Prostate gland (tissue), 2 donors: ENCODE results near the gene IGF2BP2. TPM values are rescaled to one million over a fixed set of nuclear protein-coding genes. Genes with fewer than 3 reads are reported as not detected.

ENCODE experiments used
- DNase-seq: peaks from one replicate; pipeline ENCODE4 v3.0.0-alpha.2; 2019; ENCODE audit warnings: low spot score
- H3K27ac ChIP-seq, 2 donors: fragments of 200-600 bp; sonication (generic); 2 replicates each; pipeline ENCODE4 v1.5.1; 2017 to 2019
- H3K27me3 ChIP-seq: fragments of 200-600 bp; sonication (generic); replicated peaks from 2 replicates; pipeline ENCODE4 v1.5.1; 2019; ENCODE audit not compliant: insufficient read depth
- H3K36me3 ChIP-seq, 2 donors: fragments of 200-600 bp; sonication (generic); 1 replicate in 1 of 2; 2 replicates in 1 of 2; pipeline versions ENCODE4 v1.5.1 to v1.8.1; 2017 to 2019
- H3K4me1 ChIP-seq: fragments of 200-600 bp; sonication (generic); replicated peaks from 2 replicates; pipeline ENCODE4 v1.5.1; 2019
- H3K4me3 ChIP-seq, 2 donors: fragments of 200-600 bp; sonication (generic); 2 replicates each; pipeline ENCODE4 v1.5.1; 2017 to 2019
- H3K9me3 ChIP-seq: fragments of 200-600 bp; sonication (generic); 2 replicates; pipeline ENCODE4 v1.5.1; 2017
- POLR2A ChIP-seq: fragments of 450-650 bp; IDR thresholded peaks from one replicate; pipeline ENCODE4 v1.6.1; 2016; ENCODE audit warnings: antibody characterized with exemption, mild to moderate bottlenecking
- POLR2AphosphoS5 ChIP-seq: sonication (generic); formaldehyde crosslinking; IDR thresholded peaks from one replicate; pipeline ENCODE4 v1.6.1; 2017; ENCODE audit warnings: antibody characterized with exemption
- WGBS: methylation state at CpG from one replicate; pipeline ENCODE4 v1.1.5; 2018; 5-methylcytosine and 5-hydroxymethylcytosine counted together
- intact Hi-C: fragments of 100-400 bp; cut with DNase I; formaldehyde crosslinking; loops from one replicate; pipeline ENCODE4 v1.14.2; 2022
- total RNA-seq, 2 donors: library from RNA; depleted of rRNA; stranded (reverse); fragments of >200 nt; gene quantifications; one replicate each; pipeline ENCODE4 v1.1.0, GENCODE V29; 2016
- TF ChIP-seq, protein P1 (sequence below), 4 experiments: fragments of 200-600 bp in 2 of 4; fragments of 450-650 bp in 2 of 4; sonication (generic) in 2 of 4; IDR thresholded peaks; 1 replicate in 3 of 4; 2 replicates in 1 of 4; pipeline ENCODE4 v1.5.1; 2016 to 2019; ENCODE audit warnings: antibody characterized with exemption in 4 of 4, mild to moderate bottlenecking in 2 of 4, moderate library complexity in 2 of 4

Gene IGF2BP2
- total RNA-seq, 2 donors from 2014 or later, result 1.2 to 8.8 TPM

- WGBS, result 36% methylated on average over 8 of the region's 8 CpGs
- TF ChIP-seq POLR2AphosphoS5 (peak; percentile 24), POLR2A (no peak)
- TF ChIP-seq, protein P1, sequence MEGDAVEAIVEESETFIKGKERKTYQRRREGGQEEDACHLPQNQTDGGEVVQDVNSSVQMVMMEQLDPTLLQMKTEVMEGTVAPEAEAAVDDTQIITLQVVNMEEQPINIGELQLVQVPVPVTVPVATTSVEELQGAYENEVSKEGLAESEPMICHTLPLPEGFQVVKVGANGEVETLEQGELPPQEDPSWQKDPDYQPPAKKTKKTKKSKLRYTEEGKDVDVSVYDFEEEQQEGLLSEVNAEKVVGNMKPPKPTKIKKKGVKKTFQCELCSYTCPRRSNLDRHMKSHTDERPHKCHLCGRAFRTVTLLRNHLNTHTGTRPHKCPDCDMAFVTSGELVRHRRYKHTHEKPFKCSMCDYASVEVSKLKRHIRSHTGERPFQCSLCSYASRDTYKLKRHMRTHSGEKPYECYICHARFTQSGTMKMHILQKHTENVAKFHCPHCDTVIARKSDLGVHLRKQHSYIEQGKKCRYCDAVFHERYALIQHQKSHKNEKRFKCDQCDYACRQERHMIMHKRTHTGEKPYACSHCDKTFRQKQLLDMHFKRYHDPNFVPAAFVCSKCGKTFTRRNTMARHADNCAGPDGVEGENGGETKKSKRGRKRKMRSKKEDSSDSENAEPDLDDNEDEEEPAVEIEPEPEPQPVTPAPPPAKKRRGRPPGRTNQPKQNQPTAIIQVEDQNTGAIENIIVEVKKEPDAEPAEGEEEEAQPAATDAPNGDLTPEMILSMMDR (IDR thresholded peaks at IDR 0.05), result no peak
- H3K36me3 ChIP-seq, result no peaks in the 10 kb centered on the region
- intact Hi-C loops, result no loop called here
- no peak overlapping the region for H3K4me3 ChIP-seq
- DNase-seq, result peak; percentile 61
- no peaks in the 10 kb centered on the region for H3K4me1 ChIP-seq
- H3K27me3 ChIP-seq, result no peaks in the 10 kb centered on the region
- no peak overlapping the region for H3K27ac ChIP-seq
- no peaks in the 10 kb centered on the region for H3K9me3 ChIP-seq
Measured at GRCh38 chr3:185715091-185715490, 109.8 kb downstream of the IGF2BP2 start.

GRCh38 chr3:185714085-185714484 is 110.8 kb downstream of the IGF2BP2 start:
- 94% methylated on average over 2 of the region's 2 CpGs for WGBS
- H3K4me3 ChIP-seq, result no peak overlapping the region
- no peak for DNase-seq
- no peaks in the 10 kb centered on the region for H3K36me3 ChIP-seq
- TF ChIP-seq POLR2AphosphoS5 (no peak), POLR2A (no peak)
- TF ChIP-seq, protein P1 (IDR thresholded peaks at IDR 0.05), result no peak
- intact Hi-C loops, result no loop called here
- H3K27me3 ChIP-seq, result no peaks in the 10 kb centered on the region
- no peak overlapping the region for H3K27ac ChIP-seq
- H3K4me1 ChIP-seq, result no peaks in the 10 kb centered on the region
- no peaks in the 10 kb centered on the region for H3K9me3 ChIP-seq

GRCh38 chr3:185713015-185713414 is 111.8 kb downstream of the IGF2BP2 start:
- Histone ChIP-seq H3K4me1 (no peaks in the 10 kb centered on the region), H3K4me3 (no peak overlapping the region), H3K27ac (no peak overlapping the region), H3K36me3 (no peaks in the 10 kb centered on the region), H3K9me3 (no peaks in the 10 kb centered on the region), H3K27me3 (no peaks in the 10 kb centered on the region)
- TF ChIP-seq POLR2A, result no peak
- TF ChIP-seq POLR2AphosphoS5, result no peak
- TF ChIP-seq, protein P1 (IDR thresholded peaks at IDR 0.05), result no peak
- no peak for DNase-seq
- intact Hi-C loops, result no loop called here
- WGBS, result 100% methylated on average over 1 of the region's 1 CpG

- 74% methylated on average over 3 of the region's 3 CpGs for WGBS
- Histone ChIP-seq H3K36me3 (no peaks in the 10 kb centered on the region), H3K27ac (no peak overlapping the region), H3K27me3 (no peaks in the 10 kb centered on the region), H3K4me3 (no peak overlapping the region), H3K4me1 (no peaks in the 10 kb centered on the region), H3K9me3 (no peaks in the 10 kb centered on the region)
- TF ChIP-seq POLR2A (no peak), POLR2AphosphoS5 (no peak)
- TF ChIP-seq, protein P1 (IDR thresholded peaks at IDR 0.05), result no peak
- intact Hi-C loops, result no loop called here
- DNase-seq, result no peak
Measured at GRCh38 chr3:185712337-185712736, 112.5 kb downstream of the IGF2BP2 start.

- Histone ChIP-seq H3K27me3 (no peaks in the 10 kb centered on the region), H3K9me3 (no peaks in the 10 kb centered on the region), H3K36me3 (no peaks in the 10 kb centered on the region), H3K27ac (no peak overlapping the region), H3K4me3 (no peak overlapping the region), H3K4me1 (no peaks in the 10 kb centered on the region)
- TF ChIP-seq POLR2A (no peak), POLR2AphosphoS5 (no peak)
- TF ChIP-seq, protein P1 (IDR thresholded peaks at IDR 0.05), result no peak
- 63% methylated on average over 8 of the region's 8 CpGs for WGBS
- no peak for DNase-seq
- intact Hi-C loops, result no loop called here
Measured at GRCh38 chr3:185711255-185711870, 113.5 kb downstream of the IGF2BP2 start.
